ENCODE data around the gene GRIN3B. TPM values are rescaled to one million over a fixed set of nuclear protein-coding genes. Genes with fewer than 3 reads are reported as not detected.
A peak's percentile ranks its signal among the peaks of the same experiment; 100 is the strongest.

Gene GRIN3B
- total and polyA plus RNA-seq, 2 of the 8 experiments (the other 6 are each of a cell fraction or from before 2014, with no cell fraction given) = 0.45 to 1.0 TPM

- TF ChIP-seq, protein P1, sequence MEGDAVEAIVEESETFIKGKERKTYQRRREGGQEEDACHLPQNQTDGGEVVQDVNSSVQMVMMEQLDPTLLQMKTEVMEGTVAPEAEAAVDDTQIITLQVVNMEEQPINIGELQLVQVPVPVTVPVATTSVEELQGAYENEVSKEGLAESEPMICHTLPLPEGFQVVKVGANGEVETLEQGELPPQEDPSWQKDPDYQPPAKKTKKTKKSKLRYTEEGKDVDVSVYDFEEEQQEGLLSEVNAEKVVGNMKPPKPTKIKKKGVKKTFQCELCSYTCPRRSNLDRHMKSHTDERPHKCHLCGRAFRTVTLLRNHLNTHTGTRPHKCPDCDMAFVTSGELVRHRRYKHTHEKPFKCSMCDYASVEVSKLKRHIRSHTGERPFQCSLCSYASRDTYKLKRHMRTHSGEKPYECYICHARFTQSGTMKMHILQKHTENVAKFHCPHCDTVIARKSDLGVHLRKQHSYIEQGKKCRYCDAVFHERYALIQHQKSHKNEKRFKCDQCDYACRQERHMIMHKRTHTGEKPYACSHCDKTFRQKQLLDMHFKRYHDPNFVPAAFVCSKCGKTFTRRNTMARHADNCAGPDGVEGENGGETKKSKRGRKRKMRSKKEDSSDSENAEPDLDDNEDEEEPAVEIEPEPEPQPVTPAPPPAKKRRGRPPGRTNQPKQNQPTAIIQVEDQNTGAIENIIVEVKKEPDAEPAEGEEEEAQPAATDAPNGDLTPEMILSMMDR (IDR thresholded peaks at IDR 0.05; ENCODE audit: control extremely low read depth in 1 of 3, insufficient read depth in 1 of 3, low read depth in 1 of 3, low read length in 3 of 3) = peak; percentile 41 to 67 (median 49)
- TF ChIP-seq RXRA (IDR thresholded peaks at IDR 0.05; ENCODE audit: insufficient read depth, low read depth, low read length) (no peak), HDAC6 (IDR thresholded peaks at IDR 0.05; ENCODE audit: low read depth, low read length) (no peak), POLR2A (IDR thresholded peaks at IDR 0.05; ENCODE audit: control extremely low read depth in 1 of 2, low read depth in 2 of 2, low read length in 2 of 2) (no peak), EZH2 (IDR thresholded peaks at IDR 0.05; ENCODE audit: low read depth, low read length, severe bottlenecking) (no peak), E2F6 (IDR thresholded peaks at IDR 0.05) (no peak), SIX5 (IDR thresholded peaks at IDR 0.05; ENCODE audit: low read depth, low read length) (no peak), HDAC2 (IDR thresholded peaks at IDR 0.05; ENCODE audit: borderline replicate concordance in 1 of 2, low read depth in 2 of 2, low read length in 2 of 2) (peak in 1 of 2 experiments; percentile 79; a peak in 1 of 4 replicates), NANOG (IDR thresholded peaks at IDR 0.05; ENCODE audit: insufficient read depth, low read depth, low read length, poor library complexity, severe bottlenecking) (no peak), RNF2 (IDR thresholded peaks at IDR 0.05; ENCODE audit: borderline replicate concordance, low read depth, low read length, missing control alignments, poor library complexity, severe bottlenecking) (no peak), SP4 (IDR thresholded peaks at IDR 0.05; ENCODE audit: low read length) (no peak), TBP (IDR thresholded peaks at IDR 0.05; ENCODE audit: low read depth, low read length) (no peak), SAP30 (IDR thresholded peaks at IDR 0.05; ENCODE audit: insufficient read depth, insufficient replicate concordance, low read length) (no peak), POU5F1 (IDR thresholded peaks at IDR 0.05; ENCODE audit: low read depth, low read length) (no peak), RBBP5 (IDR thresholded peaks at IDR 0.05; ENCODE audit: borderline replicate concordance, low read depth, low read length) (no peak), BACH1 (IDR thresholded peaks at IDR 0.05; ENCODE audit: low read length) (no peak), NRF1 (IDR thresholded peaks at IDR 0.05; ENCODE audit: low read depth, low read length) (no peak), SIRT6 (IDR thresholded peaks at IDR 0.05; ENCODE audit: low read length) (no peak), PHF8 (conservative IDR thresholded peaks at IDR 0.05; ENCODE audit: low read depth, low read length) (no peak), GABPA (IDR thresholded peaks at IDR 0.05; ENCODE audit: borderline replicate concordance, insufficient read depth, low read length) (no peak; the same call in 1 of the 2 replicates), ASH2L (IDR thresholded peaks at IDR 0.05; ENCODE audit: low read length) (no peak)
- TF ChIP-seq, protein P2, sequence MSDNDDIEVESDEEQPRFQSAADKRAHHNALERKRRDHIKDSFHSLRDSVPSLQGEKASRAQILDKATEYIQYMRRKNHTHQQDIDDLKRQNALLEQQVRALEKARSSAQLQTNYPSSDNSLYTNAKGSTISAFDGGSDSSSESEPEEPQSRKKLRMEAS (IDR thresholded peaks at IDR 0.05) = no peak
These were observed 40.2 kb upstream of the GRIN3B start (continued) for GRCh38 chr19:960020-960419.

Data from H1 (cell line).